Activated CD4-positive, alpha-beta T cell treated with anti-CD3 and anti-CD28 coated beads, Interleukin-2, amount 10 ng/mL, durations not matched to agents 24 days and 14 days (primary cell): ENCODE measurements around the gene SIGLEC14. TPM values are rescaled to one million over a fixed set of nuclear protein-coding genes. Genes with fewer than 3 reads are reported as not detected.
"Not testable (repeated sequence)": the region's sequence is repeated elsewhere in the genome, so short reads cannot be mapped to it uniquely, and the experiment has no call there.

ENCODE experiments used
- DNase-seq: peaks from one replicate; pipeline ENCODE4 v3.0.0; 2022
- H3K27ac Mint-ChIP-seq: one replicate; pipeline ENCODE4 v1.8.0; 2022; ENCODE audit warnings: mild to moderate bottlenecking, mixed read lengths
- H3K27me3 Mint-ChIP-seq: one replicate; pipeline ENCODE4 v1.8.0; 2022; ENCODE audit warnings: mixed read lengths
- H3K36me3 Mint-ChIP-seq: one replicate; pipeline ENCODE4 v1.8.0; 2022; ENCODE audit warnings: low read depth, mild to moderate bottlenecking, mixed read lengths
- H3K4me1 Mint-ChIP-seq: one replicate; pipeline ENCODE4 v1.8.0; 2021; ENCODE audit warnings: mixed read lengths
- H3K4me3 Mint-ChIP-seq: one replicate; pipeline ENCODE4 v1.8.0; 2022; ENCODE audit warnings: mild to moderate bottlenecking, moderate library complexity, mixed read lengths
- H3K9me3 Mint-ChIP-seq: one replicate; pipeline ENCODE4 v1.8.0; 2021; ENCODE audit warnings: mixed read lengths
- intact Hi-C: fragments of 100-400 bp; cut with micrococcal nuclease; formaldehyde crosslinking; loops from one replicate; pipeline ENCODE4 v1.15.1; 2023
- total RNA-seq: library from RNA; stranded (reverse); gene quantifications from 2 replicates; pipeline ENCODE4 v1.2.3, GENCODE V29; 2022

SIGLEC14 gene
- total RNA-seq, 1 donor from 2014 or later: not detected

GRCh38 chr19:51652266-51652665 is 5.6 kb upstream of the SIGLEC14 start:
- intact Hi-C loops: loop anchor here (10.0 kb wide), 1 partner anchor 123 kb away; no protein-coding TSS in a partner anchor
- Mint-ChIP-seq H3K4me3 (no peak overlapping the region), H3K36me3 (no peaks in the 10 kb centered on the region), H3K4me1 (peaks cover 5% of the 10 kb centered on the region), H3K27me3 (peaks cover 4% of the 10 kb centered on the region), H3K9me3 (no peaks in the 10 kb centered on the region), H3K27ac (no peak overlapping the region)
- DNase-seq: no peak

GRCh38 chr19:51651216-51651846 is 4.7 kb upstream of the SIGLEC14 start:
- Mint-ChIP-seq H3K27me3 (no peaks in the 10 kb centered on the region), H3K4me1 (no peaks in the 10 kb centered on the region), H3K4me3 (no peak overlapping the region), H3K36me3 (no peaks in the 10 kb centered on the region), H3K9me3 (no peaks in the 10 kb centered on the region), H3K27ac (no peak overlapping the region)
- intact Hi-C loops: loop anchor here (10.0 kb wide), 1 partner anchor 123 kb away; no protein-coding TSS in a partner anchor
- DNase-seq: no peak

- Mint-ChIP-seq H3K27me3 (peaks cover 13% of the 10 kb centered on the region), H3K4me1 (peaks cover 5% of the 10 kb centered on the region), H3K4me3 (no peak overlapping the region), H3K9me3 (no peaks in the 10 kb centered on the region), H3K36me3 (no peaks in the 10 kb centered on the region), H3K27ac (no peak overlapping the region)
- intact Hi-C loops: no loop called here
- DNase-seq: no peak
These were observed 693 bp upstream of the SIGLEC14 start for GRCh38 chr19:51647318-51647717.

- no peak overlapping the region for H3K27ac Mint-ChIP-seq
- H3K9me3 Mint-ChIP-seq: no peaks in the 10 kb centered on the region
- no peak overlapping the region for H3K4me3 Mint-ChIP-seq
- intact Hi-C loops: loop anchor here (1.0 kb wide), 1 partner anchor 14 kb away; the partner anchor contains the start of gene SIGLEC5
- peaks cover 5% of the 10 kb centered on the region for H3K4me1 Mint-ChIP-seq
- no peaks in the 10 kb centered on the region for H3K36me3 Mint-ChIP-seq
- no peak for DNase-seq
- H3K27me3 Mint-ChIP-seq: peaks cover 28% of the 10 kb centered on the region
These were observed 1.9 kb downstream of the SIGLEC14 start for GRCh38 chr19:51644636-51645271.

GRCh38 chr19:51641648-51642047 is 5.0 kb downstream of the SIGLEC14 start:
- Mint-ChIP-seq H3K9me3 (no peaks in the 10 kb centered on the region), H3K36me3 (no peaks in the 10 kb centered on the region), H3K4me1 (peaks cover 5% of the 10 kb centered on the region), H3K27ac (no peak overlapping the region), H3K27me3 (peaks cover 45% of the 10 kb centered on the region), H3K4me3 (no peak overlapping the region)
- intact Hi-C loops: no loop called here
- no peak for DNase-seq

GRCh38 chr19:51640386-51640785 is 6.2 kb downstream of the SIGLEC14 start:
- Mint-ChIP-seq H3K27ac (no peak overlapping the region), H3K4me1 (peaks cover 5% of the 10 kb centered on the region), H3K27me3 (peaks cover 45% of the 10 kb centered on the region), H3K9me3 (no peaks in the 10 kb centered on the region), H3K4me3 (no peak overlapping the region), H3K36me3 (no peaks in the 10 kb centered on the region)
- intact Hi-C loops: no loop called here
- no peak for DNase-seq

- H3K4me3 Mint-ChIP-seq: no peak overlapping the region
- peaks cover 3% of the 10 kb centered on the region for H3K4me1 Mint-ChIP-seq
- H3K27ac Mint-ChIP-seq: no peak overlapping the region
- intact Hi-C loops: no loop called here
- DNase-seq: no peak
- H3K36me3 Mint-ChIP-seq: no peaks in the 10 kb centered on the region
- no peaks in the 10 kb centered on the region for H3K9me3 Mint-ChIP-seq
- peaks cover 41% of the 10 kb centered on the region for H3K27me3 Mint-ChIP-seq
These were observed 6.7 kb downstream of the SIGLEC14 start for GRCh38 chr19:51639916-51640315.

GRCh38 chr19:51637362-51637978 is 9.2 kb downstream of the SIGLEC14 start:
- no peak overlapping the region for H3K27ac Mint-ChIP-seq

GRCh38 chr19:51632126-51632525 is 14.5 kb downstream of the SIGLEC14 start:
- no peak for DNase-seq
- Mint-ChIP-seq H3K4me1 (no peaks in the 10 kb centered on the region), H3K9me3 (no peaks in the 10 kb centered on the region), H3K36me3 (no peaks in the 10 kb centered on the region), H3K27me3 (peaks cover 5% of the 10 kb centered on the region), H3K27ac (no peak overlapping the region), H3K4me3 (no peak overlapping the region)
- intact Hi-C loops: no loop called here

More at GRCh38 chr19:51637362-51637978, 9.2 kb downstream of the SIGLEC14 start:
- intact Hi-C loops: loop anchor here (1.0 kb wide), 2 partner anchors 164 to 220 kb away; partner anchors contain the start of gene SIGLEC10
- no peak for DNase-seq
- Mint-ChIP-seq H3K27me3 (peaks cover 32% of the 10 kb centered on the region), H3K4me1 (no peaks in the 10 kb centered on the region), H3K36me3 (no peaks in the 10 kb centered on the region), H3K4me3 (no peak overlapping the region), H3K9me3 (no peaks in the 10 kb centered on the region)

- H3K27ac Mint-ChIP-seq, DNase-seq, H3K27me3 Mint-ChIP-seq, H3K9me3 Mint-ChIP-seq, H3K4me3 Mint-ChIP-seq, H3K4me1 Mint-ChIP-seq, H3K36me3 Mint-ChIP-seq: not testable (repeated sequence)
- intact Hi-C loops: loop anchor here (1.0 kb wide), 1 partner anchor 14 kb away; no protein-coding TSS in a partner anchor
These were observed 16.3 kb downstream of the SIGLEC14 start, which contains the start of gene SIGLEC5 for GRCh38 chr19:51630315-51630714. Gene SIGLEC5, minus strand, starts transcription at chr19:51630401. Its CDS starts 66 bp downstream, at chr19:51630335.

- Mint-ChIP-seq H3K27ac (no peak overlapping the region), H3K4me3 (no peak overlapping the region), H3K36me3 (no peaks in the 10 kb centered on the region), H3K4me1 (no peaks in the 10 kb centered on the region), H3K9me3 (no peaks in the 10 kb centered on the region), H3K27me3 (peaks cover 5% of the 10 kb centered on the region)
- no peak for DNase-seq
- intact Hi-C loops: no loop called here
These were observed 18.3 kb downstream of the SIGLEC14 start for GRCh38 chr19:51628153-51628939.

- intact Hi-C loops: no loop called here
These were observed 19.0 kb downstream of the SIGLEC14 start for GRCh38 chr19:51627491-51628138.

GRCh38 chr19:51626675-51627074 is 19.9 kb downstream of the SIGLEC14 start:
- Mint-ChIP-seq H3K4me1 (no peaks in the 10 kb centered on the region), H3K9me3 (no peaks in the 10 kb centered on the region), H3K27ac (no peak overlapping the region), H3K36me3 (no peaks in the 10 kb centered on the region), H3K27me3 (peaks cover 5% of the 10 kb centered on the region), H3K4me3 (no peak overlapping the region)
- no peak for DNase-seq
- intact Hi-C loops: no loop called here

More at GRCh38 chr19:51627491-51628138, 19.0 kb downstream of the SIGLEC14 start:
- H3K4me3 Mint-ChIP-seq: no peak overlapping the region
- no peaks in the 10 kb centered on the region for H3K4me1 Mint-ChIP-seq
- no peak overlapping the region for H3K27ac Mint-ChIP-seq
- no peaks in the 10 kb centered on the region for H3K36me3 Mint-ChIP-seq
- no peaks in the 10 kb centered on the region for H3K9me3 Mint-ChIP-seq
- DNase-seq: no peak
- H3K27me3 Mint-ChIP-seq: peaks cover 5% of the 10 kb centered on the region
